Thyroid gland (tissue), 4 donors: Measurements from ENCODE around the gene TCEANC.

Source experiments
- POLR2A ChIP-seq, 2 donors: fragments of 450-650 bp; IDR thresholded peaks; one replicate each; pipeline ENCODE4 v1.6.1; 2017; ENCODE audit warnings: antibody characterized with exemption in 2 of 2, mild to moderate bottlenecking in 2 of 2, moderate library complexity in 1 of 2
- TF ChIP-seq, protein P1 (sequence below), 6 experiments: fragments of 200-600 bp in 3 of 6; fragments of 450-650 bp in 3 of 6; sonication (generic) in 3 of 6; IDR thresholded peaks; one replicate each; pipeline ENCODE4 v1.5.1; 2016 to 2019; ENCODE audit warnings: antibody characterized with exemption in 6 of 6, mild to moderate bottlenecking in 2 of 6, inconsistent platforms in 1 of 6, moderate library complexity in 1 of 6

- TF ChIP-seq, protein P1, sequence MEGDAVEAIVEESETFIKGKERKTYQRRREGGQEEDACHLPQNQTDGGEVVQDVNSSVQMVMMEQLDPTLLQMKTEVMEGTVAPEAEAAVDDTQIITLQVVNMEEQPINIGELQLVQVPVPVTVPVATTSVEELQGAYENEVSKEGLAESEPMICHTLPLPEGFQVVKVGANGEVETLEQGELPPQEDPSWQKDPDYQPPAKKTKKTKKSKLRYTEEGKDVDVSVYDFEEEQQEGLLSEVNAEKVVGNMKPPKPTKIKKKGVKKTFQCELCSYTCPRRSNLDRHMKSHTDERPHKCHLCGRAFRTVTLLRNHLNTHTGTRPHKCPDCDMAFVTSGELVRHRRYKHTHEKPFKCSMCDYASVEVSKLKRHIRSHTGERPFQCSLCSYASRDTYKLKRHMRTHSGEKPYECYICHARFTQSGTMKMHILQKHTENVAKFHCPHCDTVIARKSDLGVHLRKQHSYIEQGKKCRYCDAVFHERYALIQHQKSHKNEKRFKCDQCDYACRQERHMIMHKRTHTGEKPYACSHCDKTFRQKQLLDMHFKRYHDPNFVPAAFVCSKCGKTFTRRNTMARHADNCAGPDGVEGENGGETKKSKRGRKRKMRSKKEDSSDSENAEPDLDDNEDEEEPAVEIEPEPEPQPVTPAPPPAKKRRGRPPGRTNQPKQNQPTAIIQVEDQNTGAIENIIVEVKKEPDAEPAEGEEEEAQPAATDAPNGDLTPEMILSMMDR (IDR thresholded peaks at IDR 0.05), result no peak
- TF ChIP-seq POLR2A (IDR thresholded peaks at IDR 0.05), result no peak
Observed at GRCh38 chrX:13622401-13622964, 30.5 kb upstream of the TCEANC start.
